SK-N-SH (cell line): Measurements from ENCODE around the gene GNB2. TPM values are rescaled to one million over a fixed set of nuclear protein-coding genes. Genes with fewer than 3 reads are reported as not detected.

Experiments used
- CTCF ChIA-PET: fragments of 300-600, 350-600 bp; formaldehyde crosslinking; extraction: SDS; loops from one replicate; lab custom pipeline; 2021; lab: Yijun Ruan, JAX
- POLR2A ChIA-PET: fragments of 350-600 bp; sonication (Branson Sonifier 250); formaldehyde crosslinking; extraction: SDS; loops from one replicate; lab custom pipeline; 2020; ENCODE audit warnings: antibody characterized with exemption, inconsistent platforms; lab: Yijun Ruan, JAX
- DNase-seq: peaks from one replicate; pipeline ENCODE4 v3.0.0; 2012
- H2AFZ ChIP-seq: fragments of 200-600 bp; sonication (generic); 2 replicates; pipeline ENCODE4 v1.8.1; 2016; ENCODE audit warnings: antibody characterized with exemption, mild to moderate bottlenecking, low read depth
- H3F3A ChIP-seq: fragments of 200-600 bp; sonication (generic); replicated peaks from 2 replicates; pipeline ENCODE3; 2016; ENCODE audit warnings: antibody characterized with exemption, mild to moderate bottlenecking; ENCODE audit not compliant: insufficient read depth
- H3K27ac ChIP-seq, 2 experiments: fragments of 200-500 bp in 1 of 2; fragments of 200-600 bp in 1 of 2; sonication (Bioruptor generic) in 1 of 2; sonication (generic), shearing (Covaris generic) in 1 of 2; 2 replicates each; pipeline versions ENCODE4 v1.5.1 to v1.6.1; 2014 to 2016; ENCODE audit warnings: low read depth in 2 of 2, inconsistent platforms in 1 of 2, low read length in 1 of 2, mild to moderate bottlenecking in 1 of 2, mixed read lengths in 1 of 2
- H3K27me3 ChIP-seq: fragments of 200-600 bp; sonication (generic), shearing (Covaris generic); 2 replicates; pipeline ENCODE4 v1.6.1; 2016; ENCODE audit warnings: mixed run types; ENCODE audit not compliant: insufficient read depth
- H3K36me3 ChIP-seq, 2 experiments: fragments of 200-500 bp in 1 of 2; fragments of 200-600 bp in 1 of 2; sonication (Bioruptor generic) in 1 of 2; sonication (generic) in 1 of 2; replicated peaks in 1 of 2; 2 replicates each; pipeline versions ENCODE3 to v1.5.1; 2014 to 2016; ENCODE audit warnings: low read length in 1 of 2, mild to moderate bottlenecking in 1 of 2; ENCODE audit not compliant: insufficient read depth in 2 of 2, control insufficient read depth in 1 of 2
- H3K4me1 ChIP-seq, 2 experiments: fragments of 200-500 bp in 1 of 2; fragments of 200-600 bp in 1 of 2; sonication (Bioruptor generic) in 1 of 2; sonication (generic), shearing (Covaris generic) in 1 of 2; 2 replicates each; pipeline versions ENCODE4 v1.5.1 to v1.6.1; 2014 to 2016; ENCODE audit warnings: low read depth in 1 of 2, low read length in 1 of 2, mixed run types in 1 of 2; ENCODE audit not compliant: insufficient read depth in 2 of 2, control insufficient read depth in 1 of 2
- H3K4me2 ChIP-seq: fragments of 200-600 bp; sonication (generic), shearing (Covaris generic); 2 replicates; pipeline ENCODE4 v1.6.1; 2017; ENCODE audit warnings: mixed run types
- H3K4me3 ChIP-seq, 2 experiments: fragments of 200-500 bp in 1 of 2; fragments of 200-600 bp in 1 of 2; sonication (Bioruptor generic) in 1 of 2; sonication (generic), shearing (Covaris generic) in 1 of 2; 2 replicates each; pipeline versions ENCODE4 v1.5.1 to v1.8.1; 2014 to 2016; ENCODE audit warnings: low read depth in 2 of 2, inconsistent platforms in 1 of 2, low read length in 1 of 2, mild to moderate bottlenecking in 1 of 2, mixed read lengths in 1 of 2, moderate library complexity in 1 of 2
- H3K79me2 ChIP-seq: fragments of 200-600 bp; sonication (generic); 2 replicates; pipeline ENCODE4 v1.8.1; 2017; ENCODE audit warnings: mild to moderate bottlenecking; ENCODE audit not compliant: insufficient read depth
- H3K9ac ChIP-seq: fragments of 200-600 bp; sonication (generic); 2 replicates; pipeline ENCODE4 v1.6.1; 2017; ENCODE audit warnings: mixed run types
- H3K9me2 ChIP-seq: fragments of 200-600 bp; sonication (generic); 2 replicates; pipeline ENCODE4 v1.6.1; 2017; ENCODE audit warnings: mixed run types
- H3K9me3 ChIP-seq: fragments of 200-600 bp; sonication (generic); 2 replicates; pipeline ENCODE4 v1.6.1; 2017; ENCODE audit warnings: mixed run types, mild to moderate bottlenecking, moderate library complexity
- H4K20me1 ChIP-seq: fragments of 200-600 bp; sonication (generic); 2 replicates; pipeline ENCODE4 v1.6.1; 2017; ENCODE audit warnings: mild to moderate bottlenecking, mixed run types; ENCODE audit not compliant: insufficient read depth
- CHD2 ChIP-seq: fragments of 150-350 bp; IDR thresholded peaks from 2 replicates; pipeline ENCODE4 v1.6.1; 2018; ENCODE audit warnings: low read length; ENCODE audit not compliant: partially characterized antibody
- ELF1 ChIP-seq: IDR thresholded peaks from 2 replicates; pipeline ENCODE4 v1.4.0; 2012
- EP300 ChIP-seq, 2 experiments: IDR thresholded peaks; 2 replicates each; pipeline versions ENCODE4 v1.4.0 to v1.6.1; 2012; ENCODE audit warnings: borderline replicate concordance in 1 of 2, low read depth in 1 of 2, low read length in 1 of 2
- EZH2phosphoT487 ChIP-seq: fragments of 200-600 bp; sonication (generic); IDR thresholded peaks from 2 replicates; pipeline ENCODE4 v1.6.1; 2017; ENCODE audit warnings: low read depth, mixed run types, mild to moderate bottlenecking, antibody characterized with exemption, moderate library complexity, borderline replicate concordance
- FOSL2 ChIP-seq: IDR thresholded peaks from 2 replicates; pipeline ENCODE4 v1.4.0; 2012; ENCODE audit warnings: low read depth, mild to moderate bottlenecking, moderate library complexity, borderline replicate concordance
- JUND ChIP-seq: IDR thresholded peaks from 2 replicates; pipeline ENCODE4 v1.4.0; 2012
- MEF2A ChIP-seq: IDR thresholded peaks from 2 replicates; pipeline ENCODE4 v1.4.0; 2012; ENCODE audit warnings: low read depth, borderline replicate concordance
- MXI1 ChIP-seq: IDR thresholded peaks from 2 replicates; pipeline ENCODE4 v1.6.1; 2012; ENCODE audit warnings: mild to moderate bottlenecking, low read depth, low read length, improper control_type of control experiment
- NFIC ChIP-seq: IDR thresholded peaks from 2 replicates; pipeline ENCODE4 v1.4.0; 2012; ENCODE audit warnings: borderline replicate concordance
- NRF1 ChIP-seq: IDR thresholded peaks from 2 replicates; pipeline ENCODE4 v1.6.1; 2012; ENCODE audit warnings: low read depth, mild to moderate bottlenecking, low read length
- PBX3 ChIP-seq: IDR thresholded peaks from 2 replicates; pipeline ENCODE4; 2012
- POLR2AphosphoS5 ChIP-seq: IDR thresholded peaks from 2 replicates; pipeline ENCODE4 v1.6.1; 2012; ENCODE audit warnings: low read depth, low read length
- RAD21 ChIP-seq: IDR thresholded peaks from 2 replicates; pipeline ENCODE4 v1.6.1; 2012; ENCODE audit warnings: mild to moderate bottlenecking, low read length
- RCOR1 ChIP-seq: fragments of 150-350 bp; IDR thresholded peaks from 2 replicates; pipeline ENCODE4 v1.6.1; 2017; ENCODE audit warnings: antibody characterized with exemption, low read length
- REST ChIP-seq: IDR thresholded peaks from 2 replicates; pipeline ENCODE4 v1.6.1; 2012; ENCODE audit warnings: mild to moderate bottlenecking, low read depth, low read length, moderate library complexity
- SIN3A ChIP-seq: IDR thresholded peaks from 2 replicates; pipeline ENCODE4 v1.6.1; 2012; ENCODE audit warnings: low read depth, mild to moderate bottlenecking, low read length, moderate library complexity, borderline replicate concordance
- SMC3 ChIP-seq: IDR thresholded peaks from 2 replicates; pipeline ENCODE4 v1.6.1; 2012; ENCODE audit warnings: low read depth, low read length, improper control_type of control experiment
- TAF1 ChIP-seq: IDR thresholded peaks from 2 replicates; pipeline ENCODE4 v1.6.1; 2012; ENCODE audit warnings: low read depth, mild to moderate bottlenecking, low read length, moderate library complexity, borderline replicate concordance
- TCF12 ChIP-seq: IDR thresholded peaks from 2 replicates; pipeline ENCODE4 v1.4.0; 2012
- USF1 ChIP-seq: IDR thresholded peaks from 2 replicates; pipeline ENCODE4 v1.4.0; 2012; ENCODE audit warnings: low read depth, borderline replicate concordance
- WGBS: methylation state at CpG from one replicate; pipeline ENCODE4 v1.1.6; 2017; ENCODE audit warnings: low lambda C conversion rate; 5-methylcytosine and 5-hydroxymethylcytosine counted together
- polyA plus RNA-seq, 3 experiments: library from polyadenylated mRNA; depleted of rRNA; stranded (reverse); fragments of >200 nt; gene quantifications; 2 replicates each; pipeline ENCODE4 v1.2.3, GENCODE V29; 2012
- TF ChIP-seq, protein P1 (sequence below): fragments of 150-350 bp; IDR thresholded peaks from 2 replicates; pipeline ENCODE4 v1.6.1; 2017; ENCODE audit warnings: antibody characterized with exemption, low read length, low read depth, borderline replicate concordance
- TF ChIP-seq, protein P2 (sequence below): IDR thresholded peaks from 2 replicates; pipeline ENCODE4 v1.4.0; 2012; ENCODE audit warnings: low read depth

The GNB2 gene
- polyA plus RNA-seq (2012; rRNA removed), result 276 and 398 TPM in 2 replicates
- 195 and 393 TPM in 2 replicates for polyA plus RNA-seq (2012; cell fraction: cytosol; rRNA removed)
- polyA plus RNA-seq (2012; cell fraction: nucleus; rRNA removed), result 231 and 304 TPM in 2 replicates

- H4K20me1 ChIP-seq, result peaks cover 28% of the 10 kb centered on the region
- no peaks in the 10 kb centered on the region for H3K27me3 ChIP-seq
- peak within 1 kb of the TSS; percentile 87 for H3K9ac ChIP-seq
- POLR2A ChIA-PET, result interaction anchor here (0.6 to 1.5 kb wide), 10 partner anchors 17 to 87 kb away, joined by 3 to 7 read pairs (median 4); partner anchors contain the start of genes ACTL6B, FBXO24, MOSPD3 and POP7
- TF ChIP-seq CHD2, result peak; percentile 97
- 0 out of 2 replicates have a peak, but pooled peaks have one; percentile 34 for TF ChIP-seq REST
- TF ChIP-seq ELF1, result 0 out of 2 replicates have a peak, but pooled peaks have one; percentile 45
- peak; percentile 73 for TF ChIP-seq RCOR1
- TF ChIP-seq JUND, result peak; percentile 44; the same call in 1 of the 2 replicates
- TF ChIP-seq TAF1, result peak; percentile 95
- TF ChIP-seq NFIC, result peak; percentile 37; the same call in 1 of the 2 replicates
- TF ChIP-seq, protein P1, sequence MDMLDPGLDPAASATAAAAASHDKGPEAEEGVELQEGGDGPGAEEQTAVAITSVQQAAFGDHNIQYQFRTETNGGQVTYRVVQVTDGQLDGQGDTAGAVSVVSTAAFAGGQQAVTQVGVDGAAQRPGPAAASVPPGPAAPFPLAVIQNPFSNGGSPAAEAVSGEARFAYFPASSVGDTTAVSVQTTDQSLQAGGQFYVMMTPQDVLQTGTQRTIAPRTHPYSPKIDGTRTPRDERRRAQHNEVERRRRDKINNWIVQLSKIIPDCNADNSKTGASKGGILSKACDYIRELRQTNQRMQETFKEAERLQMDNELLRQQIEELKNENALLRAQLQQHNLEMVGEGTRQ, result no peak; the same call in none of the 2 replicates
- TF ChIP-seq PBX3, result peak; percentile 89
- TF ChIP-seq RAD21, result no peak
- TF ChIP-seq NRF1, result no peak
- no peak; the same call in 1 of the 2 replicates for TF ChIP-seq TCF12
- TF ChIP-seq EZH2phosphoT487, result no peak
- TF ChIP-seq, protein P2, sequence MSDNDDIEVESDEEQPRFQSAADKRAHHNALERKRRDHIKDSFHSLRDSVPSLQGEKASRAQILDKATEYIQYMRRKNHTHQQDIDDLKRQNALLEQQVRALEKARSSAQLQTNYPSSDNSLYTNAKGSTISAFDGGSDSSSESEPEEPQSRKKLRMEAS, result peak; percentile 57; the same call in 1 of the 2 replicates
- TF ChIP-seq MXI1, result peak; percentile 57
- peak; percentile 75; the same call in 1 of the 2 replicates for TF ChIP-seq SIN3A
- peak in 1 of 2 experiments; percentile 84; a peak in 2 of 4 replicates for TF ChIP-seq EP300 (IDR thresholded peaks at IDR 0.05; ENCODE audit: borderline replicate concordance in 1 of 2, low read depth in 1 of 2, low read length in 1 of 2)
- TF ChIP-seq MEF2A, result no peak
- no peak for TF ChIP-seq SMC3
- peak; percentile 97 for TF ChIP-seq USF1
- peak; percentile 66 for TF ChIP-seq POLR2AphosphoS5
- TF ChIP-seq FOSL2, result peak; percentile 7; the same call in 1 of the 2 replicates
- TF ChIP-seq, all 33 proteins: peak for 15
- Histone ChIP-seq H2AFZ (peak within 1 kb of the TSS; percentile 90), H3K79me2 (peaks cover 44% of the 10 kb centered on the region), H3F3A (peaks cover 29% of the 10 kb centered on the region), H3K36me3 (peaks cover 13 to 18% of the 10 kb centered on the region in 2 experiments), H3K4me3 (peak within 1 kb of the TSS; percentile 83 to 98), H3K9me2 (no peaks in the 10 kb centered on the region), H3K4me1 (peaks cover 0 to 19% of the 10 kb centered on the region in 2 experiments; a peak in 1 of 4 replicates), H3K27ac (peak within 1 kb of the TSS; percentile 94 to 99), H3K9me3 (no peaks in the 10 kb centered on the region), H3K4me2 (peak within 1 kb of the TSS; percentile 95)
- DNase-seq, result peak; percentile 99
- WGBS, result 1% methylated on average over 21 of the region's 65 CpGs
- CTCF ChIA-PET, result interaction anchor here (0.7 to 2.2 kb wide), 7 partner anchors 17 to 126 kb away, joined by 3 to 12 read pairs (median 4); partner anchors contain the start of gene ACTL6B
Observed at GRCh38 chr7:100673302-100673941, at the start of gene GNB2. GNB2 (plus strand) TSS chr7:100673740; CDS start chr7:100676266, 2,526 bp downstream.
